Lung (tissue), 12 donors: ENCODE measurements around the gene TBRG4. TPM values are rescaled to one million over a fixed set of nuclear protein-coding genes. Genes with fewer than 3 reads are reported as not detected.

Source experiments
- ATAC-seq: fragments of 200-7000 bp; cut with Tn5 transposase; one replicate; pipeline ENCODE4 v1.9.1; 2020; ENCODE audit warnings: moderate number of reproducible peaks; ENCODE audit not compliant: insufficient read depth, low FRiP score
- DNase-seq, 3 donors: peaks; one replicate each; pipeline ENCODE4 v3.0.0-alpha.2; 2013 to 2017
- H3K27ac ChIP-seq, 2 donors: one replicate each; pipeline ENCODE4 v1.5.1; 2013; ENCODE audit warnings: mild to moderate bottlenecking in 2 of 2, moderate library complexity in 2 of 2, control low read depth in 1 of 2, inconsistent platforms in 1 of 2, low read depth in 1 of 2, low read length in 1 of 2
- H3K27me3 ChIP-seq, 3 donors: one replicate each; pipeline ENCODE4 v1.5.1; 2013; ENCODE audit warnings: low read length in 2 of 3; ENCODE audit not compliant: control insufficient read depth in 3 of 3, insufficient read depth in 3 of 3
- H3K36me3 ChIP-seq, 4 donors: one replicate each; pipeline ENCODE4 v1.5.1; 2013; ENCODE audit warnings: low read length in 4 of 4, mild to moderate bottlenecking in 1 of 4, moderate library complexity in 1 of 4; ENCODE audit not compliant: control insufficient read depth in 4 of 4, insufficient read depth in 4 of 4
- H3K4me1 ChIP-seq, 5 donors: one replicate each; pipeline ENCODE4 v1.5.1; 2013; ENCODE audit warnings: low read length in 5 of 5, mild to moderate bottlenecking in 2 of 5, moderate library complexity in 1 of 5; ENCODE audit not compliant: control insufficient read depth in 5 of 5, insufficient read depth in 5 of 5
- H3K4me3 ChIP-seq: one replicate; pipeline ENCODE4 v1.5.1; 2013; ENCODE audit warnings: mild to moderate bottlenecking, control low read depth, moderate library complexity
- H3K9ac ChIP-seq, 2 donors: one replicate each; pipeline ENCODE4 v1.5.1; 2013; ENCODE audit warnings: low read length in 2 of 2, control low read depth in 1 of 2; ENCODE audit not compliant: insufficient read depth in 1 of 2
- H3K9me3 ChIP-seq, 4 donors: one replicate each; pipeline ENCODE4 v1.5.1; 2013; ENCODE audit warnings: low read length in 3 of 4, mild to moderate bottlenecking in 1 of 4, moderate library complexity in 1 of 4; ENCODE audit not compliant: control insufficient read depth in 4 of 4, insufficient read depth in 3 of 4
- WGBS, 2 donors: extraction: QIAGEN DNeasy Blood & Tissue Kit; methylation state at CpG; one replicate each; pipeline ENCODE4 v1.1.7; 2013; 5-methylcytosine and 5-hydroxymethylcytosine counted together
- polyA plus RNA-seq, 2 donors: library from polyadenylated mRNA; stranded (reverse); fragments of 200-250 nt; gene quantifications; one replicate each; pipeline ENCODE4 v1.2.1, GENCODE V29; 2013
- total RNA-seq, 2 donors: library from RNA; depleted of rRNA in 1 of 2; stranded (reverse); fragments of >200 nt in 1 of 2; gene quantifications; one replicate each; pipeline ENCODE4 v1.2.1, GENCODE V29; 2014 to 2021
- TF ChIP-seq, protein P1 (sequence below): IDR thresholded peaks from 2 replicates; pipeline ENCODE4 v1.5.1; 2012; ENCODE audit warnings: mild to moderate bottlenecking; ENCODE audit errors: control extremely low read depth, extremely low read depth
- donor health status: control.
- donor health status: control.
- donor health status: Bipolar disorder and iron deficiency.
- donor health status: healthy.
- donor health status: DM: yes; HTN: yes; CAD: no.

Gene TBRG4
- total and polyA plus RNA-seq, 4 donors = 32.2 to 65.6 (median 46.9) TPM

DNA sequence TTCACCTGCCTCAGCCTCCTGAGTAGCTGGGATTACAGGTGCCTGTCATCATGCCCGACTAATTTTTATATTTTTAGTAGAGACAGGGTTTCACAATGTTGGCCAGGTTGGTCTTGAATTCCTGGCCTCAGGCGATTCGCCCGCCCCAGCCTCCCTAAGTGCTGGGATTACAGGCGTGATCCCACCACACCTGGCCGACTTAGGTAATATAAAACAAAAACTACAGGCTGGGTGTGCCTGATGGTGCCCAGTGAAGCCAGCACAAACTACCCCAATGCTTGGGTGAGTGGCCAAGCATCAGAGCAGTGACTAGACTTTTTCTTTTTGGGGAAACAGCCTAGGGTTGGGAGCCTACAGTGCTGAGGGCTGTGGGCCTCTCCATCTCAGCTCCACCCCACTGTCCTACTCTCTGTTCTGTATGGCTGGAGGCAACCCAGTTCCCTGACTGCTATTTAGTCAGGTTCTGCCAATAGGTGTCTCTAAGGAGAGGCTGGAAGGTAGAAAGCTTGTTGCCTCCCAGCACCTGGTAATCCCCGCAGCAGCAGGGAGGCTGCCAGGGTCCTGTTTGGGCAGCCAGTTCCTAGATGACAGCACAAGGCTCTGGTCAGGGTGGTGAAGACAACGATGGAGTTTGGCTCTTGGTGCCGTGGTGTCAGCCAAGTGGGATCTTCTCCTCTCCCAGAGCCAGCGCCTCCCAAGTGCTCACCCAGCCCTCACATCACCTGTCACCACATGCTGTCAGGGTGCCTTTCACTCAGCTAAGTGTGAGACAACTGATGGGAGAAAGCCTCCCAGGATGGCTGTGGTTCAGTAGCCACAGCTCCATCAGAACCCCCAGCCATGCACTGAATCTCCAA lies 12.3 kb downstream of the TBRG4 start:
- Histone ChIP-seq H3K9me3 (no peaks in the 10 kb centered on the region), H3K27me3 (no peaks in the 10 kb centered on the region), H3K4me1 (no peaks in the 10 kb centered on the region), H3K9ac (no peak overlapping the region), H3K36me3 (peaks cover 16 to 51% (median 29%) of the 10 kb centered on the region in 4 donors), H3K27ac (no peak overlapping the region), H3K4me3 (no peak overlapping the region)
- TF ChIP-seq, protein P1, sequence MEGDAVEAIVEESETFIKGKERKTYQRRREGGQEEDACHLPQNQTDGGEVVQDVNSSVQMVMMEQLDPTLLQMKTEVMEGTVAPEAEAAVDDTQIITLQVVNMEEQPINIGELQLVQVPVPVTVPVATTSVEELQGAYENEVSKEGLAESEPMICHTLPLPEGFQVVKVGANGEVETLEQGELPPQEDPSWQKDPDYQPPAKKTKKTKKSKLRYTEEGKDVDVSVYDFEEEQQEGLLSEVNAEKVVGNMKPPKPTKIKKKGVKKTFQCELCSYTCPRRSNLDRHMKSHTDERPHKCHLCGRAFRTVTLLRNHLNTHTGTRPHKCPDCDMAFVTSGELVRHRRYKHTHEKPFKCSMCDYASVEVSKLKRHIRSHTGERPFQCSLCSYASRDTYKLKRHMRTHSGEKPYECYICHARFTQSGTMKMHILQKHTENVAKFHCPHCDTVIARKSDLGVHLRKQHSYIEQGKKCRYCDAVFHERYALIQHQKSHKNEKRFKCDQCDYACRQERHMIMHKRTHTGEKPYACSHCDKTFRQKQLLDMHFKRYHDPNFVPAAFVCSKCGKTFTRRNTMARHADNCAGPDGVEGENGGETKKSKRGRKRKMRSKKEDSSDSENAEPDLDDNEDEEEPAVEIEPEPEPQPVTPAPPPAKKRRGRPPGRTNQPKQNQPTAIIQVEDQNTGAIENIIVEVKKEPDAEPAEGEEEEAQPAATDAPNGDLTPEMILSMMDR = no peak
- no peak for ATAC-seq
- DNase-seq = no peak
- WGBS, 2 donors = 92 to 98% methylated on average over 10 of the region's 10 CpGs

DNA sequence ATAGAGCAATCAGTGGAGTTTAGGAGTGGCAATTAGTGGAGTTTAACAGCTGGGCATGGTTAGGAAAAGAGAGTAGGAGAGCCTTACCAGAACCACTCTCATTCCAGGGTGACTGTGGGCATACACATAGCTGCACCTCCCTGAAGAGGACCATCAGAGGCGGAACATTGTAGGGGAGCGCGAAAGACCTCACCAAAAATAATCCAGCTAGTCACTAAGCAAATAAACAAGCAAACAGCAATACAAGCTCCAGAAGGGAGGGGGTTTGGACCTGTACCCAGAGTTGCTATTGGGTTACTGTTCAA lies 18.6 kb downstream of the TBRG4 start:
- H3K27me3 ChIP-seq = no peaks in the 10 kb centered on the region
- DNase-seq (no peak), ATAC-seq (no peak)
- H3K4me1 ChIP-seq = peaks cover 0 to 9% (median 0%) of the 10 kb centered on the region in 5 donors
- no peak overlapping the region for H3K9ac ChIP-seq
- H3K36me3 ChIP-seq = no peaks in the 10 kb centered on the region
- 65 to 84% methylated on average over 3 of the region's 3 CpGs for WGBS, 2 donors
- no peak overlapping the region for H3K27ac ChIP-seq
- TF ChIP-seq, protein P1 = no peak
- no peak overlapping the region for H3K4me3 ChIP-seq
- H3K9me3 ChIP-seq = no peaks in the 10 kb centered on the region

DNA sequence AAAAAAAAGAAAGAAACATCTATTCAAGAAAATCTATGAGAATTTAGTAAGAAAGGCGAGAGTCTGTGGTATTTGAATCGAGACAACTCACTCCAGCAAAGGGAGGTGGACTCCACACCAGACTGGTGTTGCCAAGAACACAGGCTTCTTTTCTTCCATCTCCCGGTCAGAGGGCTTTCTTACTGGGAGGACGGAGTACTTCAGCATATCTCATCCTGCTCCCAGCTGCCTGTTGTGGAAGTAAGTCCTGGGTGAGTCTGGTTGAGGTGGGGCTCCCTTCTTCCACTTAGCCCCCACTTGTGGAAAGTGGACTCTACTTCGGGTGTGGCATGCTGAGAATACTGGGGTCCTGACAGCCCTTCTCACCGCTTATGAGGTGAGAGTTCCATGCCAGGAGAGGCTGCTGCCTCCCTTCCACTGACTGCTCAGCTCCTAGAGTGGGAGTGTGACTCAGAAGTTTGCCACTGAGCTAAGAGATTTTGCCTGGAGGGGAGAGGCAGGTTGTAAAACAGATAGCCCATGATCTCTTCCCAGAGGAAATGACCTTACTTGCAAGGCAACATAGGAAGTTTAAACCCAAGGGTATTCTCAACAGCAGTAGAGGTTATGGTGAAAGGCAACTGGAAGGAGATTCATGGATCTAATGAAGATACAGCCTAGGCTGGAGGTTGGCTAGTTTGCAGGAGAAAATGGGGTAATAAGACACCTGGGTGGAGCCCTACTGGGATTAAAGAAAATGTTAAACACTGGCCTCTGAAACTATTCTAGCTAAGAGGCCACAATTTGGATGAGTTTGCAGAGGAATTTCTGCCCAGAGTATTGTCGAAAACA lies 19.2 kb downstream of the TBRG4 start:
- WGBS, 2 donors = 63 to 76% methylated on average over 7 of the region's 7 CpGs

More for the DNA sequence above, 19.2 kb downstream of the TBRG4 start:
- Histone ChIP-seq H3K27ac (no peak overlapping the region), H3K9me3 (no peaks in the 10 kb centered on the region), H3K4me1 (peaks cover 0 to 11% (median 0%) of the 10 kb centered on the region in 5 donors), H3K9ac (no peak overlapping the region), H3K36me3 (no peaks in the 10 kb centered on the region), H3K27me3 (no peaks in the 10 kb centered on the region), H3K4me3 (no peak overlapping the region)
- ATAC-seq = no peak
- TF ChIP-seq, protein P1 = no peak
- no peak for DNase-seq
